HEK293T (cell line): ENCODE data around the gene FCHSD1.

Experiments
- CTCF ChIA-PET: fragments of 350-600 bp; formaldehyde crosslinking; extraction: SDS; loops from one replicate; lab custom pipeline; 2021; ENCODE audit warnings: antibody characterized with exemption, inconsistent platforms; lab: Yijun Ruan, JAX
- POLR2A ChIA-PET: fragments of 350-600 bp; formaldehyde crosslinking; extraction: SDS; loops from one replicate; lab custom pipeline; 2020; ENCODE audit warnings: antibody characterized with exemption, inconsistent platforms; lab: Yijun Ruan, JAX
- DNase-seq: peaks from one replicate; pipeline ENCODE4 v3.0.0; 2012; ENCODE audit warnings: mixed read lengths; ENCODE audit errors: extremely low spot score
- ARNT ChIP-seq: fragments of 450-650 bp; IDR thresholded peaks from 2 replicates; pipeline ENCODE4 v1.6.1; 2017; ENCODE audit warnings: mild to moderate bottlenecking
- BHLHE40 ChIP-seq: fragments of 450-650 bp; IDR thresholded peaks from 2 replicates; pipeline ENCODE4 v1.6.1; 2016; ENCODE audit warnings: mild to moderate bottlenecking, moderate library complexity, borderline replicate concordance
- CTBP1 ChIP-seq: fragments of 450-650 bp; IDR thresholded peaks from 2 replicates; pipeline ENCODE4 v1.6.1; 2016; ENCODE audit warnings: borderline replicate concordance
- ELF4 ChIP-seq: fragments of 450-650 bp; IDR thresholded peaks from 2 replicates; pipeline ENCODE4 v1.6.1; 2017; ENCODE audit warnings: antibody characterized with exemption
- FOXA1 ChIP-seq: fragments of 450-650 bp; IDR thresholded peaks from 2 replicates; pipeline ENCODE4 v1.6.1; 2016; ENCODE audit warnings: mild to moderate bottlenecking
- FOXK2 ChIP-seq: fragments of 450-650 bp; IDR thresholded peaks from 2 replicates; pipeline ENCODE4 v1.6.1; 2016; ENCODE audit warnings: mild to moderate bottlenecking
- FOXM1 ChIP-seq: fragments of 450-650 bp; IDR thresholded peaks from 2 replicates; pipeline ENCODE4 v1.6.1; 2017; ENCODE audit warnings: mild to moderate bottlenecking, borderline replicate concordance
- HDGF ChIP-seq: fragments of 450-650 bp; IDR thresholded peaks from 2 replicates; pipeline ENCODE4 v1.6.1; 2017; ENCODE audit warnings: antibody characterized with exemption, borderline replicate concordance
- L3MBTL2 ChIP-seq: fragments of 450-650 bp; conservative IDR thresholded peaks from 2 replicates; pipeline ENCODE4 v1.6.1; 2016; ENCODE audit warnings: mild to moderate bottlenecking
- LEF1 ChIP-seq: fragments of 450-650 bp; IDR thresholded peaks from 2 replicates; pipeline ENCODE4 v1.6.1; 2017; ENCODE audit warnings: mild to moderate bottlenecking, borderline replicate concordance
- NFRKB ChIP-seq: fragments of 450-650 bp; IDR thresholded peaks from 2 replicates; pipeline ENCODE4 v1.6.1; 2016; ENCODE audit warnings: mild to moderate bottlenecking, moderate library complexity
- SP1 ChIP-seq: fragments of 450-650 bp; IDR thresholded peaks from 2 replicates; pipeline ENCODE4 v1.6.1; 2017
- SUZ12 ChIP-seq: fragments of 450-650 bp; IDR thresholded peaks from 2 replicates; pipeline ENCODE4 v1.6.1; 2016; ENCODE audit warnings: mild to moderate bottlenecking
- TARDBP ChIP-seq: fragments of 450-650 bp; IDR thresholded peaks from 2 replicates; pipeline ENCODE4 v1.6.1; 2016
- ZNF384 ChIP-seq: fragments of 450-650 bp; IDR thresholded peaks from 2 replicates; pipeline ENCODE4 v1.6.1; 2016
- TF ChIP-seq, protein P1 (sequence below): fragments of 450-650 bp; IDR thresholded peaks from 2 replicates; pipeline ENCODE4 v1.6.1; 2016

The FCHSD1 gene

DNA sequence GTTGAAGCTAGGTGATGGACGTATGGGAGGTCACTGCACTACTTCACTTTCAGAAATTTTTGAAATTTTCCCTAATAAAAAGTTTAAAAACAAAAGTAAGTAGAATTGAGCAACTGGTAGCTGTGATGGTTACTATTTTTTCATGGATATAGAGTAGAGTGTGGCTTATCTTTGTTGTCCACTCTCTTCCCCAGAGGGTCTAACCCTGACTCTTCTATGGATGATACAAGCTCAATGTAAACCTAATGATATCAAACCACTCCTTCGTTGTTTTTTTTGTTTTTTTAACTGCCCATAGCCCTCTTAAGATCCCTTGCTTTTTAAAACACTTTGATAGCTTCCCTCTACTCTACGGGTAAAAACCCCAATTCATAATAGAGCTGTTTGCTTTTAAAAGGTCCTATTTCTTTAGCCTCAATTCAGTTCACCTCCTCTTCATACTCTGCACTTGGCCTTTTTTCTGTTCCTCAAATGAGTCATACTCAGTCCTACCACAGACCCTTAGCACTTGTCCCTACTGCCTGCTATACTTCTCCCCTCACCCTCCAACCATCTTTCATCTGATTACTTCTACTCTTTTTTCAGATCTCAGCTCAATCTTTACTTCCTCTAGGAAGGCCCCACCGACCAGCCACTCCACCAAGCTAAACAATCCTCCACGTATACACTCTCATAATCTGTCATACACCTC lies 17.2 kb downstream of the FCHSD1 start:
- TF ChIP-seq BHLHE40 (no peak), SP1 (no peak), FOXM1 (no peak), TARDBP (no peak), HDGF (no peak), FOXK2 (no peak), CTBP1 (no peak), NFRKB (no peak), FOXA1 (no peak), ELF4 (no peak), LEF1 (no peak)
- TF ChIP-seq, protein P1, sequence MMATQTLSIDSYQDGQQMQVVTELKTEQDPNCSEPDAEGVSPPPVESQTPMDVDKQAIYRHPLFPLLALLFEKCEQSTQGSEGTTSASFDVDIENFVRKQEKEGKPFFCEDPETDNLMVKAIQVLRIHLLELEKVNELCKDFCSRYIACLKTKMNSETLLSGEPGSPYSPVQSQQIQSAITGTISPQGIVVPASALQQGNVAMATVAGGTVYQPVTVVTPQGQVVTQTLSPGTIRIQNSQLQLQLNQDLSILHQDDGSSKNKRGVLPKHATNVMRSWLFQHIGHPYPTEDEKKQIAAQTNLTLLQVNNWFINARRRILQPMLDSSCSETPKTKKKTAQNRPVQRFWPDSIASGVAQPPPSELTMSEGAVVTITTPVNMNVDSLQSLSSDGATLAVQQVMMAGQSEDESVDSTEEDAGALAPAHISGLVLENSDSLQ, result no peak
- ChIA-PET CTCF (interaction anchor here (0.7 to 10.4 kb wide), 3 partner anchors 14 to 674 kb away, joined by 3 to 101 read pairs (median 5); partner anchors contain the start of gene DIAPH1), POLR2A (interaction anchor here (1.9 kb wide), 1 partner anchor 14 kb away, joined by 11 read pairs; the partner anchor contains the start of gene DIAPH1)
- DNase-seq, result no peak

GRCh38 chr5:141632650-141633049 lies 18.6 kb downstream of the FCHSD1 start:
- POLR2A ChIA-PET, result no interaction called here
- no peak for TF ChIP-seq TARDBP
- no peak for TF ChIP-seq SUZ12
- TF ChIP-seq FOXM1, result no peak
- TF ChIP-seq CTBP1, result no peak
- TF ChIP-seq ELF4, result no peak
- no peak for TF ChIP-seq FOXK2
- TF ChIP-seq NFRKB, result no peak
- TF ChIP-seq BHLHE40, result no peak
- no peak for TF ChIP-seq ARNT
- TF ChIP-seq SP1, result no peak
- no peak for TF ChIP-seq LEF1
- no peak for TF ChIP-seq HDGF
- no peak for TF ChIP-seq ZNF384
- TF ChIP-seq FOXA1, result no peak
- no peak for TF ChIP-seq L3MBTL2
- TF ChIP-seq, protein P1, result no peak
- CTCF ChIA-PET, result interaction anchor here (10.4 kb wide), 1 partner anchor 12 kb away, joined by 101 read pairs; the partner anchor contains the start of gene DIAPH1
- no peak for DNase-seq

DNA sequence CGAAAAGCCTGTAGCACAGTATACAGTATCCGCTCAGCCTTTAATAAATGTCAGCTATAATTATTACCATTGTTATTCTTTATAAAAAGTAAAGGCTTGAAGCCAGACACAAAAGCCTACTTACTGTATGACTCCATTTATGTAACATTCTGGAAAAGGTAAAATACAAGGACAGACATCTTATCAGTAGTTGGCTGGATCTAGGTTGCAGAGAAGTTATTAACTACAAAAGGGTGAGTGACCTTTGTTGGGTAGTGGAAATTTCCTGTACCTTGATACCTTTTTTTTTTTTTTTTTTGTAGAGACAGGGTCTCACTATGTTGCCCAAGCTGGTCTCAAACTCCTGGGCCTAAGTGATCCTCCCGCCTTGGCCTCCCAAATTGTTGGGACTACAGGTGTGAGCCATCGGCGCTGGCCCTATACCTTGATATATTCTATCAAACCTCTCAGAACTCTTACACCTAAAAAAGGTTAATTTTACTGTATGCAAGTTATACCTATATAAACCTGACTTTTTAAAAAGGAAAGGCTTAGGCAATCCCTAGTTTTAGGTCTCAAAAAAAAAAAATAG lies 20.6 kb downstream of the FCHSD1 start:
- CTCF ChIA-PET, result interaction anchor here (10.4 kb wide), 1 partner anchor 10 kb away, joined by 101 read pairs; the partner anchor contains the start of gene DIAPH1

DNA sequence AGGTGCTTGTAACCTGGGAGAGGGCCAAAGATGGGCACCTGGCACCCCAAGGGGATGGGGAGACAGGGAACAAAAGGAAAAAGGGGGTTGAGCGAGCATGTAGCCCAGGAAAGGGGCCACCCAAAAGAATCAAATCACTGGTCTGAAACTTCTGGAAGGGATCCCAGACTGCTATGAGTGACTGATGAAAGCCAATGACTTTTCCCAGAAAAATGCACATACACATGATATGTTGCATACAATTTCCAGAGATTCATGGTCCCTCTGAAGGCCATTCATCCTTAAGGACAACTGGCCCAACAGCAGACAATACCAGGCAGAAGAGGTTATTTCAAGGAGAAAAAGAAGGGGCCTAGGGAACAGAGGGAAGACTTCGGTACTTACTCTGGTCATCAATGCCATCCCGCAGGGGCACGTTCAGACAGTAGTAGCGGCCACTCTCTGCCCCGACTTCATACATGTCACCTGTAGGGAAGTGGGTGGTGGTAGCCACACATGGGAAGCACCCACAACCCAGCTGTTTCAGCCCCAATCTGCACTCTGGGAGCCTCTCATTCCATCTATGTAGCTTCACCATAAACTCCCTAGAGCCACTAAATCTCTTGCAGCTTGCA lies 22.9 kb downstream of the FCHSD1 start:
- DNase-seq, result no peak
- ChIA-PET CTCF (interaction anchor here (1.2 to 10.4 kb wide), 2 partner anchors 8 to 9 kb away, joined by 3 to 101 read pairs; partner anchors contain the start of gene DIAPH1), POLR2A (interaction anchor here (3.4 kb wide), 1 partner anchor 8 kb away, joined by 33 read pairs; the partner anchor contains the start of genes HDAC3 and RELL2)
- TF ChIP-seq ELF4 (no peak), CTBP1 (no peak), TARDBP (no peak), ARNT (no peak), FOXM1 (no peak), NFRKB (no peak), L3MBTL2 (no peak), LEF1 (no peak), HDGF (no peak), SP1 (no peak), FOXA1 (no peak), BHLHE40 (no peak), SUZ12 (no peak), FOXK2 (no peak), ZNF384 (no peak)
- TF ChIP-seq, protein P1, result no peak

More for the DNA sequence above, 20.6 kb downstream of the FCHSD1 start:
- no peak for DNase-seq
- POLR2A ChIA-PET, result interaction anchor here (2.9 kb wide), 1 partner anchor 12 kb away, joined by 11 read pairs; the partner anchor contains the start of gene DIAPH1
- TF ChIP-seq HDGF (no peak), ZNF384 (no peak), SUZ12 (no peak), SP1 (no peak), LEF1 (no peak), ELF4 (no peak), FOXA1 (no peak), NFRKB (no peak), FOXM1 (no peak)

DNA sequence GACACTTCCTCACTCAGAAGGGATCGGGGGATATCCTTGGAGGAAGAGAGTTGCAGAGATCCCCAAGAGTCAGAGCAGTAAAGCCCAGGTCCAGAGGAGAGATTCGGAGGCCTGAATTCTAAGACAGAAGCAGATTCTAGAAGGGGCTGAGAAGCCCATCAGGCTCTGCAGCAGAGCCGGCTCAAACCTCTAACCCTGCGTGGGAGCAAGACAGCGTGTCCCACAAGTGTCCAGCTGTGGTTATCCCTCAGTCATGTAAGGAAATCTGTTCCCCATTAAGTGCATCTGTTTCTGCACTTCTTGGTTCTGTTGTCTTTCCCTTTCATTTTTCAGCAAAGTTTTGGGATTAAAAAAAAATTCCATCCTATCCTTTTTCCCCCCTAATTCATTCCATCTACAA lies 27.6 kb downstream of the FCHSD1 start:
- POLR2A ChIA-PET, result interaction anchor here (3.3 kb wide), 1 partner anchor 13 kb away, joined by 18 read pairs; the partner anchor contains the start of genes HDAC3 and RELL2

More for the DNA sequence above, 27.6 kb downstream of the FCHSD1 start:
- no peak for TF ChIP-seq LEF1
- no peak for TF ChIP-seq L3MBTL2
- TF ChIP-seq BHLHE40, result no peak
- no peak for TF ChIP-seq TARDBP
- no peak for TF ChIP-seq NFRKB
- TF ChIP-seq SUZ12, result no peak
- TF ChIP-seq FOXA1, result no peak
- TF ChIP-seq ELF4, result no peak
- TF ChIP-seq HDGF, result no peak
- TF ChIP-seq FOXM1, result no peak
- no peak for TF ChIP-seq ZNF384
- TF ChIP-seq FOXK2, result no peak
- TF ChIP-seq CTBP1, result no peak
- TF ChIP-seq, protein P1, result no peak
- TF ChIP-seq ARNT, result no peak
- TF ChIP-seq SP1, result no peak
- DNase-seq, result no peak
- CTCF ChIA-PET, result no interaction called here
